Epithelial cell of esophagus (primary cell): ENCODE measurements around the gene CFAP77.

ENCODE experiments used
- DNase-seq: peaks from one replicate; pipeline ENCODE4 v3.0.0; 2010; ENCODE audit warnings: low read depth
- H3K4me3 ChIP-seq: 2 replicates; pipeline ENCODE4 v1.5.1; 2011; ENCODE audit warnings: mild to moderate bottlenecking, low read length, control low read depth
- CTCF ChIP-seq: IDR thresholded peaks from 2 replicates; pipeline ENCODE4 v1.5.1; 2011; ENCODE audit warnings: low read depth, mild to moderate bottlenecking, low read length, control low read depth, inconsistent platforms; ENCODE audit not compliant: insufficient read depth; ENCODE audit errors: missing control alignments

Gene CFAP77

GRCh38 chr9:132418726-132419363 is 8.8 kb downstream of the CFAP77 start:
- DNase-seq = no peak
- TF ChIP-seq CTCF = no peak
- H3K4me3 ChIP-seq = no peak overlapping the region

DNA sequence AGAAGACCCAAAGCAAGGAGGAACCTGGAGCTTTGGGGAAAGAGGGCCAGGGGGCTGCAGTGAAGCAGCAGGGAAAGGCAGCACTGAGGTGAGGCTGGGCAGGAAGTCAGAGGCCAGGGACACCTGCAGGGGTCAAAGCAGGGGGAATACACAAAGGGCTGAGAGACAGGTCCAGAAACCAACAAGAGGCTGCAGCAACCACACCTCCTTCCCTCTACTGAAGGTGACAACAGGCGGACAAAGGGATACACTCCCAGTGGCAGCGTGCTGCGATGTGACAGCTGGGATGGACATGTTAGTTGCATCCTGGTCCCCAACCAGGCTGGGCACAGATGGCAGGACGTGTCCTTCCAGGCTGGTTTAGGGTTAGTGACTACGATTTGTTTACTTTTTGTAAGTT is 12.6 kb downstream of the CFAP77 start:
- no peak overlapping the region for H3K4me3 ChIP-seq
- no peak for DNase-seq
- TF ChIP-seq CTCF = no peak

DNA sequence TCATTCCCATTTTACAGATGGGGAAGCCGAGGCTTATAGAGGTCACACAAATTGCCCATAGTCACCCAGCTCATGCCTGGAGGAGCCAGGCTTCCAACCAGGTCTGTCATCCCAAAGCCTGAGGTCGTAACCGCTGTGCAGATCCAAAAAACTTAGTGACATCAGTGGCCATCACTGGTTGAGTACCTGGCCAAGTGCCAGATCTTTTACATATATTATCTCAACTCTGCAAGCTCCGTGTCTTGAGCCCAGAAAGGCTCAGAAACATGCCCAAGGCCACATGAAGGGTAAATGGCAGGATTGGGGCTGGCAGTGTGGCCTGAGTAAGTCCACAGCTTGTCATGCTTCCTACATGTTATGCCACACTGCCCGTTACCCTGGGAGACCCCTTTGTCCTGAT is 13.5 kb downstream of the CFAP77 start:
- no peak overlapping the region for H3K4me3 ChIP-seq
- no peak for TF ChIP-seq CTCF
- no peak for DNase-seq

DNA sequence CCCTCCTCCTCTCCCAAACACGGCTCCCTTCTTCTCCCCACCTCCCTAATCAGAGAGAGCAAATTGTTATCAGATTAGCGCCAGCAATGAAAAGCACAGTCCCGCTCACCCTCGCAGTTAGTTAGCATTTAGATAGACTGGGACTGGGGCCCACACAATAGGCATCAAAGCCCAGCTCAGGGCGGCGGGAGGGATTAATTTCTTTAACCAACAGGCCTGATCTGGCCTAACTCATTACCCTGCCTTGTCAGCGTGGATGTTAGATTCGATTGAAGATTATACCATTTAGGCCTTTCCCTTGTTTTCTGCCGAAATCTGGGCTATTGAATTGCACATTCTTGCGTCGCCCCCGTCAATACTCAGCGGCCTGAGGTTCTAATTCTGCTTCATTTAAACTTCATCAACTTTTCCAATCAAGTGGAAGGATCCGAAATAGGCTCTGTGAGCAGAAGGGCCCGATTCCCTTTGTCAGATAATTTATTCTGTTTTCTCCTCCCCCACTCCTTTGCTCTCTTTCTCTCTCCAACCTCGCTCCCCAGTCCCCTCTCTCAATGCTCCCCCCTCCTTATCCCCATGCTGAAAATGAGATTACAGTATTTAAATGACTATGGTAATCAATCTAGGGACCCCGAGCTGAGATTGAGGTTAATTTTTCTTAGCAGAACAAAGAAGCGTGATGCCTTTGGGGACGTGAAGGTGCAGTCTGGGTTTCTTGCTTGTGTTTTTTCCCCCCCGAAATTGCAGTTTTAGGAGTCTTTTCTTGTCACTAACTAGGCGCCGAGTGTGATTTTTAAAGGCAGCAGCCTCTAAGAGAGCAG is 15.1 kb downstream of the CFAP77 start:
- no peak overlapping the region for H3K4me3 ChIP-seq
- TF ChIP-seq CTCF = no peak
- no peak for DNase-seq

GRCh38 chr9:132425675-132426062 is 15.7 kb downstream of the CFAP77 start:
- no peak overlapping the region for H3K4me3 ChIP-seq
- no peak for DNase-seq
- no peak for TF ChIP-seq CTCF

GRCh38 chr9:132426639-132427414 is 16.8 kb downstream of the CFAP77 start:
- TF ChIP-seq CTCF = no peak

More at GRCh38 chr9:132426639-132427414, 16.8 kb downstream of the CFAP77 start:
- DNase-seq = no peak
- no peak overlapping the region for H3K4me3 ChIP-seq
